Neural cell (in vitro differentiated cells): ENCODE measurements around the gene FLT1. TPM values are rescaled to one million over a fixed set of nuclear protein-coding genes. Genes with fewer than 3 reads are reported as not detected.

ENCODE experiments used
- H2AFZ ChIP-seq: fragments of 200-600, 300-800 bp; sonication (generic), shearing (Covaris generic); 2 replicates; pipeline ENCODE4 v1.6.0; 2014; ENCODE audit warnings: low read depth, mild to moderate bottlenecking, antibody characterized with exemption, low read length, moderate library complexity
- H3F3A ChIP-seq: fragments of 200-600 bp; shearing (Covaris generic); 2 replicates; pipeline ENCODE4 v1.6.1; 2016; ENCODE audit warnings: mild to moderate bottlenecking, moderate library complexity, mixed read lengths, antibody characterized with exemption, low read length; ENCODE audit not compliant: insufficient read depth, poor library complexity, severe bottlenecking
- H3K27ac ChIP-seq: fragments of 200-600, 300-800 bp; sonication (generic), shearing (Covaris generic); 2 replicates; pipeline ENCODE4 v1.5.1; 2014; ENCODE audit warnings: mild to moderate bottlenecking, low read length, moderate library complexity
- H3K27me3 ChIP-seq: fragments of 300-800, 200-600 bp; sonication (generic), shearing (Covaris generic); 2 replicates; pipeline ENCODE4 v1.6.0; 2014; ENCODE audit warnings: mild to moderate bottlenecking, low read depth, low read length, moderate library complexity; ENCODE audit not compliant: insufficient read depth
- H3K36me3 ChIP-seq: fragments of 300-800, 200-600 bp; sonication (generic), shearing (Covaris generic); 2 replicates; pipeline ENCODE4 v1.5.1; 2014; ENCODE audit warnings: mild to moderate bottlenecking, antibody characterized with exemption, low read length, moderate library complexity; ENCODE audit not compliant: insufficient read depth
- H3K4me2 ChIP-seq: fragments of 300-800, 200-600 bp; sonication (generic), shearing (Covaris generic); 2 replicates; pipeline ENCODE4 v1.6.0; 2014; ENCODE audit warnings: mild to moderate bottlenecking, low read length
- H3K4me3 ChIP-seq: fragments of 300-800, 200-600 bp; sonication (generic), shearing (Covaris generic); 2 replicates; pipeline ENCODE4 v1.5.1; 2014; ENCODE audit warnings: mild to moderate bottlenecking, low read length, moderate library complexity
- H3K79me2 ChIP-seq: fragments of 200-600 bp; shearing (Covaris generic); replicated peaks from 2 replicates; pipeline ENCODE4 v1.6.0; 2014; ENCODE audit warnings: mild to moderate bottlenecking, low read length, moderate library complexity; ENCODE audit not compliant: insufficient read depth
- H3K9ac ChIP-seq: fragments of 300-800, 200-600 bp; sonication (generic), shearing (Covaris generic); 2 replicates; pipeline ENCODE4 v1.6.1; 2016; ENCODE audit warnings: mild to moderate bottlenecking, low read length, mixed read lengths
- H3K9me2 ChIP-seq: fragments of 200-600 bp; shearing (Covaris generic); 2 replicates; pipeline ENCODE4 v1.6.1; 2016; ENCODE audit warnings: mild to moderate bottlenecking, low read length, mixed read lengths; ENCODE audit not compliant: insufficient read depth
- H3K9me3 ChIP-seq: fragments of 200-600, 300-800 bp; sonication (generic), shearing (Covaris generic); 2 replicates; pipeline ENCODE4 v1.6.1; 2016; ENCODE audit warnings: mild to moderate bottlenecking, mixed run types, low read length, moderate library complexity, mixed read lengths
- H4K20me1 ChIP-seq: fragments of 200-600 bp; shearing (Covaris generic); 2 replicates; pipeline ENCODE4 v1.6.1; 2016; ENCODE audit warnings: mild to moderate bottlenecking, mixed run types; ENCODE audit not compliant: insufficient read depth
- CTCF ChIP-seq: fragments of 450-650 bp; IDR thresholded peaks from 2 replicates; pipeline ENCODE4 v1.5.1; 2014; ENCODE audit warnings: antibody characterized with exemption, mild to moderate bottlenecking, moderate library complexity; ENCODE audit not compliant: poor library complexity, severe bottlenecking
- EP300 ChIP-seq: fragments of 450-650 bp; conservative IDR thresholded peaks from 2 replicates; pipeline ENCODE4 v1.6.1; 2014; ENCODE audit warnings: antibody characterized with exemption, mild to moderate bottlenecking, moderate library complexity; ENCODE audit not compliant: poor library complexity, severe bottlenecking
- EZH2 ChIP-seq: fragments of 200-600, 300-800 bp; shearing (Covaris generic), sonication (generic); IDR thresholded peaks from 2 replicates; pipeline ENCODE4 v1.6.1; 2014; ENCODE audit warnings: antibody characterized with exemption, low read length, borderline replicate concordance, mild to moderate bottlenecking; ENCODE audit not compliant: insufficient read depth, poor library complexity, severe bottlenecking
- MXI1 ChIP-seq: fragments of 450-650 bp; conservative IDR thresholded peaks from 2 replicates; pipeline ENCODE4 v1.6.1; 2014; ENCODE audit warnings: antibody characterized with exemption, mild to moderate bottlenecking; ENCODE audit not compliant: poor library complexity, severe bottlenecking
- POLR2AphosphoS5 ChIP-seq: IDR thresholded peaks from 2 replicates; pipeline ENCODE4 v1.6.1; 2012
- RAD21 ChIP-seq: fragments of 450-650 bp; conservative IDR thresholded peaks from 2 replicates; pipeline ENCODE4 v1.6.1; 2014; ENCODE audit warnings: antibody characterized with exemption, mild to moderate bottlenecking, moderate library complexity
- REST ChIP-seq: IDR thresholded peaks from 2 replicates; pipeline ENCODE4 v1.6.1; 2012; ENCODE audit warnings: borderline replicate concordance
- SMC3 ChIP-seq: fragments of 450-650 bp; conservative IDR thresholded peaks from 2 replicates; pipeline ENCODE4 v1.6.1; 2014; ENCODE audit warnings: antibody characterized with exemption, mild to moderate bottlenecking, moderate library complexity; ENCODE audit not compliant: poor library complexity
- TAF1 ChIP-seq: IDR thresholded peaks from 2 replicates; pipeline ENCODE4 v1.6.1; 2012; ENCODE audit warnings: low read depth
- polyA plus RNA-seq: library from polyadenylated mRNA; depleted of rRNA; stranded (reverse); fragments of >200 nt; gene quantifications from 2 replicates; pipeline ENCODE4 v1.2.3, GENCODE V29; 2014

The FLT1 gene
- polyA plus RNA-seq, 1 donor from 2014 or later = not detected

- no peaks in the 10 kb centered on the region for H3K27me3 ChIP-seq
- H3K36me3 ChIP-seq = no peaks in the 10 kb centered on the region
- no peak overlapping the region for H3K27ac ChIP-seq
- no peak overlapping the region for H3K9ac ChIP-seq
- H3F3A ChIP-seq = no peaks in the 10 kb centered on the region
- no peak for TF ChIP-seq MXI1
- no peak for TF ChIP-seq CTCF
- TF ChIP-seq EP300 = no peak
- TF ChIP-seq EZH2 = no peak
- no peak for TF ChIP-seq POLR2AphosphoS5
- no peak for TF ChIP-seq RAD21
- no peaks in the 10 kb centered on the region for H3K9me2 ChIP-seq
- no peaks in the 10 kb centered on the region for H3K9me3 ChIP-seq
- H3K4me3 ChIP-seq = no peak overlapping the region
- H4K20me1 ChIP-seq = no peaks in the 10 kb centered on the region
- H2AFZ ChIP-seq = no peak overlapping the region
- no peaks in the 10 kb centered on the region for H3K79me2 ChIP-seq
- no peak overlapping the region for H3K4me2 ChIP-seq
Observed at GRCh38 chr13:28467034-28467433, 27.9 kb downstream of the FLT1 start.

- H3F3A ChIP-seq = no peaks in the 10 kb centered on the region
- no peak for TF ChIP-seq CTCF
- H3K4me2 ChIP-seq = no peak overlapping the region
- H3K27me3 ChIP-seq = no peaks in the 10 kb centered on the region
- no peaks in the 10 kb centered on the region for H3K9me3 ChIP-seq
- H3K27ac ChIP-seq = no peak overlapping the region
- H3K9ac ChIP-seq = no peak overlapping the region
- H3K79me2 ChIP-seq = no peaks in the 10 kb centered on the region
- no peaks in the 10 kb centered on the region for H3K9me2 ChIP-seq
- H2AFZ ChIP-seq = no peak overlapping the region
- H4K20me1 ChIP-seq = no peaks in the 10 kb centered on the region
- H3K36me3 ChIP-seq = no peaks in the 10 kb centered on the region
- no peak overlapping the region for H3K4me3 ChIP-seq
Observed at GRCh38 chr13:28466151-28466550, 28.8 kb downstream of the FLT1 start.

- H3K4me3 ChIP-seq = no peak overlapping the region
- no peaks in the 10 kb centered on the region for H3K9me3 ChIP-seq
- no peak overlapping the region for H2AFZ ChIP-seq
- H3K4me2 ChIP-seq = no peak overlapping the region
- no peak for TF ChIP-seq REST
- no peak for TF ChIP-seq POLR2AphosphoS5
- no peak for TF ChIP-seq CTCF
- TF ChIP-seq TAF1 = no peak
- TF ChIP-seq RAD21 = no peak
- no peak for TF ChIP-seq SMC3
- TF ChIP-seq EP300 = no peak
- no peak for TF ChIP-seq MXI1
- TF ChIP-seq EZH2 = no peak
- H3K27ac ChIP-seq = no peak overlapping the region
- no peaks in the 10 kb centered on the region for H3K27me3 ChIP-seq
- no peak overlapping the region for H3K9ac ChIP-seq
- H3K36me3 ChIP-seq = no peaks in the 10 kb centered on the region
- no peaks in the 10 kb centered on the region for H3K9me2 ChIP-seq
- no peaks in the 10 kb centered on the region for H4K20me1 ChIP-seq
- no peaks in the 10 kb centered on the region for H3F3A ChIP-seq
- H3K79me2 ChIP-seq = no peaks in the 10 kb centered on the region
Observed at GRCh38 chr13:28464861-28465460, 30.0 kb downstream of the FLT1 start.
